ENCODE results near the gene SPTSSA. TPM values are rescaled to one million over a fixed set of nuclear protein-coding genes. Genes with fewer than 3 reads are reported as not detected.
"Not testable (repeated sequence)": the region's sequence is repeated elsewhere in the genome, so short reads cannot be mapped to it uniquely, and the experiment has no call there.

Gene SPTSSA
- total and polyA plus RNA-seq, 2 donors (not counting 1 experiment from before 2014, with no cell fraction given) = 3.8 to 6.9 TPM

GRCh38 chr14:34507459-34507858 is 45.4 kb upstream of the SPTSSA start:
- no peaks in the 10 kb centered on the region for H3K27me3 ChIP-seq (replicated peaks in 1 of 4; ENCODE audit: control extremely low read depth in 1 of 4, control insufficient read depth in 3 of 4, insufficient read depth in 4 of 4, low read length in 3 of 4)
- Mint-ChIP-seq H3K27ac (no peak overlapping the region), H3K4me3 (no peak overlapping the region), H3K4me1 (no peaks in the 10 kb centered on the region), H3K27me3 (no peaks in the 10 kb centered on the region), H3K9me3 (ENCODE audit: insufficient read depth) (no peaks in the 10 kb centered on the region)
- H3K79me2 ChIP-seq (ENCODE audit: control insufficient read depth, insufficient read depth, low read length) = no peaks in the 10 kb centered on the region
- no peak overlapping the region for H2AFZ ChIP-seq (ENCODE audit: insufficient read depth, low read depth, low read length, poor library complexity, severe bottlenecking)
- ChIA-PET POLR2A (no interaction called here), CTCF (no interaction called here)
- H3K4me2 ChIP-seq (replicated peaks; ENCODE audit: low read depth, low read length, poor library complexity, severe bottlenecking) = no peak overlapping the region
- no peaks in the 10 kb centered on the region for H3K4me1 ChIP-seq (ENCODE audit: control insufficient read depth in 2 of 2, insufficient read depth in 2 of 2, low read length in 2 of 2)
- no peak overlapping the region for H3K9ac ChIP-seq (ENCODE audit: low read length)
- 87% methylated on average over 9 of the region's 9 CpGs for WGBS (ENCODE audit: insufficient coverage)
- TF ChIP-seq CTCF (IDR thresholded peaks at IDR 0.05) = no peak
- no peak for TF ChIP-seq EZH2 (IDR thresholded peaks at IDR 0.05; ENCODE audit: borderline replicate concordance, insufficient read depth, low read depth, low read length, poor library complexity, severe bottlenecking)
- no peaks in the 10 kb centered on the region for H3K36me3 ChIP-seq (replicated peaks in 1 of 2; ENCODE audit: control extremely low read depth in 1 of 2, control insufficient read depth in 1 of 2, extremely low read depth in 1 of 2, insufficient read depth in 2 of 2, low read length in 1 of 2)
- no peaks in the 10 kb centered on the region for H3K9me3 ChIP-seq (ENCODE audit: control extremely low read depth in 1 of 3, control insufficient read depth in 2 of 3, insufficient read depth in 1 of 3, low read length in 2 of 3)
- H4K20me1 ChIP-seq (ENCODE audit: control insufficient read depth, insufficient read depth, low read length, poor library complexity, severe bottlenecking) = no peaks in the 10 kb centered on the region
- no peak for DNase-seq
- no peak overlapping the region for H3K4me3 ChIP-seq (ENCODE audit: control extremely low read depth in 1 of 5, extremely low read depth in 1 of 5, insufficient read depth in 1 of 5, low read depth in 2 of 5, low read length in 4 of 5)
- H3K27ac ChIP-seq (ENCODE audit: low read length in 2 of 2) = no peak overlapping the region
- intact Hi-C loops (cut with micrococcal nuclease) = no loop called here
- ATAC-seq (ENCODE audit: low read depth) = no peak

- H3K9me3 ChIP-seq (ENCODE audit: control extremely low read depth in 1 of 3, control insufficient read depth in 2 of 3, insufficient read depth in 1 of 3, low read length in 2 of 3); POLR2A ChIA-PET; DNase-seq; H3K9ac ChIP-seq (ENCODE audit: low read length); H3K27me3 Mint-ChIP-seq; H3K4me1 ChIP-seq (ENCODE audit: control insufficient read depth in 2 of 2, insufficient read depth in 2 of 2, low read length in 2 of 2); CTCF ChIA-PET; H3K4me3 Mint-ChIP-seq; H3K27me3 ChIP-seq (replicated peaks in 1 of 4; ENCODE audit: control extremely low read depth in 1 of 4, control insufficient read depth in 3 of 4, insufficient read depth in 4 of 4, low read length in 3 of 4); H3K79me2 ChIP-seq (ENCODE audit: control insufficient read depth, insufficient read depth, low read length); H3K4me3 ChIP-seq (ENCODE audit: control extremely low read depth in 1 of 5, extremely low read depth in 1 of 5, insufficient read depth in 1 of 5, low read depth in 2 of 5, low read length in 4 of 5); H3K27ac ChIP-seq (ENCODE audit: low read length in 2 of 2); H3K4me1 Mint-ChIP-seq; H3K36me3 ChIP-seq (replicated peaks in 1 of 2; ENCODE audit: control extremely low read depth in 1 of 2, control insufficient read depth in 1 of 2, extremely low read depth in 1 of 2, insufficient read depth in 2 of 2, low read length in 1 of 2); ATAC-seq (ENCODE audit: low read depth); H2AFZ ChIP-seq (ENCODE audit: insufficient read depth, low read depth, low read length, poor library complexity, severe bottlenecking); H3K27ac Mint-ChIP-seq; H3K4me2 ChIP-seq (replicated peaks; ENCODE audit: low read depth, low read length, poor library complexity, severe bottlenecking); H3K9me3 Mint-ChIP-seq (ENCODE audit: insufficient read depth); H4K20me1 ChIP-seq (ENCODE audit: control insufficient read depth, insufficient read depth, low read length, poor library complexity, severe bottlenecking); intact Hi-C loops (cut with micrococcal nuclease): not testable (repeated sequence)
- WGBS (ENCODE audit: insufficient coverage) = 100% methylated on average over 3 of the region's 5 CpGs
These were observed 43.1 kb upstream of the SPTSSA start for GRCh38 chr14:34505124-34505491.

- H3K4me3 Mint-ChIP-seq, POLR2A ChIA-PET: not testable (repeated sequence)
These were observed 42.0 kb upstream of the SPTSSA start for GRCh38 chr14:34504027-34504426.

More at GRCh38 chr14:34504027-34504426, 42.0 kb upstream of the SPTSSA start:
- H3K9me3 Mint-ChIP-seq (ENCODE audit: insufficient read depth); H3K4me1 ChIP-seq (ENCODE audit: control insufficient read depth in 2 of 2, insufficient read depth in 2 of 2, low read length in 2 of 2); H2AFZ ChIP-seq (ENCODE audit: insufficient read depth, low read depth, low read length, poor library complexity, severe bottlenecking); CTCF ChIA-PET; H3K27ac Mint-ChIP-seq; H3K9me3 ChIP-seq (ENCODE audit: control extremely low read depth in 1 of 3, control insufficient read depth in 2 of 3, insufficient read depth in 1 of 3, low read length in 2 of 3); H3K9ac ChIP-seq (ENCODE audit: low read length); DNase-seq; H3K4me3 ChIP-seq (ENCODE audit: control extremely low read depth in 1 of 5, extremely low read depth in 1 of 5, insufficient read depth in 1 of 5, low read depth in 2 of 5, low read length in 4 of 5); H3K4me2 ChIP-seq (replicated peaks; ENCODE audit: low read depth, low read length, poor library complexity, severe bottlenecking); H3K79me2 ChIP-seq (ENCODE audit: control insufficient read depth, insufficient read depth, low read length); intact Hi-C loops (cut with micrococcal nuclease); H3K27me3 Mint-ChIP-seq; H3K4me1 Mint-ChIP-seq; H3K27me3 ChIP-seq (replicated peaks in 1 of 4; ENCODE audit: control extremely low read depth in 1 of 4, control insufficient read depth in 3 of 4, insufficient read depth in 4 of 4, low read length in 3 of 4); H4K20me1 ChIP-seq (ENCODE audit: control insufficient read depth, insufficient read depth, low read length, poor library complexity, severe bottlenecking); H3K36me3 ChIP-seq (replicated peaks in 1 of 2; ENCODE audit: control extremely low read depth in 1 of 2, control insufficient read depth in 1 of 2, extremely low read depth in 1 of 2, insufficient read depth in 2 of 2, low read length in 1 of 2); ATAC-seq (ENCODE audit: low read depth); H3K27ac ChIP-seq (ENCODE audit: low read length in 2 of 2): not testable (repeated sequence)
- WGBS (ENCODE audit: insufficient coverage) = 96% methylated on average over 4 of the region's 9 CpGs

Measured in B cell (primary cell).